Stimulated activated CD8-positive, alpha-beta memory T cell treated with anti-CD3 and anti-CD28 coated beads, Interleukin-2, amount 100 ng/mL, for 1 hour (primary cell): ENCODE data around the gene GALNT2.

ENCODE experiments used
- DNase-seq, 2 donors: peaks; one replicate each; pipeline ENCODE4 v3.0.0-alpha.2; 2020; ENCODE audit warnings: low read depth in 2 of 2

GALNT2 gene

DNA sequence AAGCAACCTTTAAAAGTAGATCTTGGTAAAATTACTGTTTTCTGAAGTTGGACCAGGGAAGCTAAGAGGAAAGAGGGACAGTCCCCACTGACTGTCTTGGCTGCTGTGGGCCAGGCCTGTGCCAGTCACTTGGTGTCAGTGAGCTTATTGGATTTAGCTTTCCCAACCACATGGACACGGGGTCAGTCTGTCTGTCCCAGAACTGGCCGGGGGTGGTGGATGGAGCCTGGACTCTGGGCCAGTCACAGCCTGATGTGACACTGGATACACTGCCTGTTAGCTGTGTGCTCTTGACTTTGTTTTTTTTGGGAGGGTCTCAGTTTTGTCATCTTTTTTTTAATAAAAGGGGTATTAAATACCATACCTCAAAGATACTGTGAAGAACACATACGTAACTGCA lies 96.7 kb downstream of the GALNT2 start:
- no peak for DNase-seq

DNA sequence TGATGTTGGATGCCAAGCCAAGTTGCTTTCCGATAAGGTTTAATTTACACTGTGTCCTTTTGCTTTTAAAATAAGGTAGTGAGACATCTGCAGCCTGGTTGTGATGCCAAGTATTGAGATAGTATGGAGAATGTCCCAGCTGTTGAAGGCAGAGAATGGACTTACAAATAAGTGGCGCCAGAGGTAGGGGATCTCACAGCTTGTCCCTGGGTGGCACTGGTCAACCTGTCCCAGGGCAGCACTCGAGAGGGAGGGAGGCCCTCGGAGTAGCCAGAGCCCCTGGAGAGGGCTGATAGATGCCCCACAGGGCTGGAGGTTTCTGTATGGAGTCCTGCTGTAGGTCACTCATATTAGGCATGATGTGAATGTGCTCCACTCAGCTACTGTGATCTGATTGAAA lies 98.5 kb downstream of the GALNT2 start:
- no peak for DNase-seq

DNA sequence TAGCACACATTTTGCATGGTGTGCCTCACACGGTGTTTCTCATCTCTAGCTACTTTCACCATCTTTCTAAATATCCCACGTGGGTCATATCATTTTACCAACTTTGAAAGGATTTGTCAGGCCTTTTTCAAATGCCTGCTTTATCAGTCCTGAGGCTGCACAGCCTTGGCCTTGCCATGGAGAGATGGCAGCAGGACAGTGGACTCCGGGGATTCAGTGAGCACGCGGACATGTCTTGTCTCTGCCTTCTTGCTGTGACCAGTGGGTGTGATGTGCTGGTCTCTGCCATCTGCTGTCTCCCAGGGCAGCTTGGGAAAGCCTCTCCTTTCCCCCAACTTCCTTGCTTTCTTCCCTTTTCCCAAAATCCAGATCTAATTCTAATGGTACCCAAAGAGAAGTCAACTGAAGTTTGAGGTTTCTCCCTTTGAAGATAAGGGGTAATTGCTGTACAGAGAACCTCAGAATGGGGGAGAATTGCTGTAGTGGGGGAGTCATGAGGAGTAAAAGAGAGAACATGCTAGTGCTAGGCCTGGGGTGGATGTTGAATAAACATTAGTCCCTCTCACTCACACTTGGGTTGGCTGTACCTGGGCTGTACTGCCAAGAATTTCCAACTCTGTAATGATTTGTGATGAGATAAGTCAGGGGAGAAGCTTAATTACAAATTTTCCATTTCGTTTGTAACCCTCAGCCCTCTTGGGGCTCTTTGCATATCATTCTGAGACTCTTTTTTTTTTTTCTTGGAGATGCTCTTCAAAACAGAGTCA lies 99.5 kb downstream of the GALNT2 start:
- DNase-seq = no peak

DNA sequence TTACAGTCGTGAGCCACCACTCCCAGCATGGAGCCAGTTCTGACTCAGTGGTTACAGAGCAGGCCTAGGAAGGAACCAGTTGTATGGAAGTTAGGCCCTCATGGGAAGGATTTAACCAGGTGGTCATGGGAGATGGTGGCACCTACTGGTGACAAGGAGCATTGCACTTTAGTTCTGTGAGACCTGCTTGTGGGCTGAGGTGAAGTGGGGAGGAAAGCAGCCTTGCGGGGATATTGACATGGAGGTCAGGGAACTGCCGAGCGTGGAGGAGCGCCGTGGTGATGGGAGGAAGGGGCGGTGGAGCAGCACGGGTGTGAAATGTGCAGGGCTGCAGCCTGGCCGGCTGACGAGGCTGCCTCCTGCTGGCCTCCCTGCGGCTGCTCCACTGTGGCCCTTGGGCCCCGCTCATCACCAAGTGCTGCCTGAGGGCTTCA lies 100.4 kb downstream of the GALNT2 start:
- DNase-seq = peak in 1 of 2 donors; percentile 7

DNA sequence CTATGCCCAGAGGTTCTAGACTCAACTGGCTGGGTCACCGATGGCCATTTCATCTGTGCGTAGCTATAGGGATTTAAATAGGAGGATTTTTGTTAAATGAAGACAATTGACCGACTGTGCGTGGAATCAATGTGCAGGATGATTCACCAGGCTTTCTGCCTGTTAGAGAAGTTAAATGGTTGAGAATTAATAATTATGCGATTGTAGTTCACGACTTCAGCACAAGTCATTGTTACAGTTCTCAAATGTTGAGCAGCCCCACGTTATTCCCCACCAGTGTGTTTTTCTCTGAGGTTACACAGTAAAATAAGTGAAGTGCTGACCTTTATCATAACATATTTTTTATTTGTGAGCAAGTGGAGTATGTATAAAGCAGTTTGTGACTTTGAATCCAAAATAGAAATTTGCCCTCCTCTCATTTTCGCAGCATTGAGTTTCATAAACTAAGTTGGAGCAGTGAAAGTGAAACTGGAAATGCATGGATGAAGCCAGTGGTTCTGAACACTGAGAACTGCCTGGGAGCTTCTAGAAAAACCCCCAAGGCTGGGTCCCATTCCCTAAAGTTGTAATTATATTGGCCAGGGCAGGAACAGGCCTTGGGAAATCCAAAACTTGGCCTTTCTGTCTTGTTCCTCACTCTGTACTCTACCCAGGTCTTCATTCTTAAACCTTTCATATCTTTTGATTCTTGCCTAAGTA lies 102.6 kb downstream of the GALNT2 start:
- no peak for DNase-seq

DNA sequence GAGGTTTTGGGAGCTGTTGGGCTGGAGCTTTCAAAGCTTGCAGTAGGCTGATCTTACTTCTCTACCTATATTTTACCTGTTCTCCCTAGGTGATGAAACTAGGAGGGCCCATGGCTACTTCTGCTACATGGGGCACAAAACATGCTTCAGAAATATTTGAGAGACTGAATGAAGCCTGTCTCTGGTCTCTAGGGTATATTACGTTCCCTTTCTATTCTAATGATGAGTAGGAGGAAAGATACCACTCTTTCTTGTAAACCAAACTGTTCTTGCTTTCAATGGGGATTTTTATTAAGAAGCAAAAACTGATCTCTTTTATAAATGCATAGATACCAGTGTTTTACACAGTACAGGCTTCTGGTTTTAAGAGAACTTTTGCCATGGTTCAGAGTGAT lies 103.1 kb downstream of the GALNT2 start:
- no peak for DNase-seq

DNA sequence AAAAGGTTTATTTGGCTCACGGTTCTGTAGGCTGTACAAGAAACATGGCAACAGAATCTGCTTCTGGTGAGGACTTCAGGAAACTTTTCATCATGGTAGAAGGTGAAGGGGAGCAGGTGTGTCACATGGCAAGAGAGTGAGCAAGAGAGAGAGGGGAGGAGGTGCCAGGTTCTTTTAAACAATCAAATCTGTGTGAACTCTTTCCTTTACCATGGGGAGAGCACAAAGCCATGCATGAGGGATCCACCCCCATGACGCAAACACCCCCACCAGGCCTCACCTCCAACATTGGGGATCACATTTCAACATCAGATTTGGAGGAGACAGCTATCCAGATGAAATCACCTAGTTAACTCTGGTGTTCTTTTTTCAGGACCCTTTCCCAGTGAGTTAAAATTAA lies 103.6 kb downstream of the GALNT2 start:
- no peak for DNase-seq

DNA sequence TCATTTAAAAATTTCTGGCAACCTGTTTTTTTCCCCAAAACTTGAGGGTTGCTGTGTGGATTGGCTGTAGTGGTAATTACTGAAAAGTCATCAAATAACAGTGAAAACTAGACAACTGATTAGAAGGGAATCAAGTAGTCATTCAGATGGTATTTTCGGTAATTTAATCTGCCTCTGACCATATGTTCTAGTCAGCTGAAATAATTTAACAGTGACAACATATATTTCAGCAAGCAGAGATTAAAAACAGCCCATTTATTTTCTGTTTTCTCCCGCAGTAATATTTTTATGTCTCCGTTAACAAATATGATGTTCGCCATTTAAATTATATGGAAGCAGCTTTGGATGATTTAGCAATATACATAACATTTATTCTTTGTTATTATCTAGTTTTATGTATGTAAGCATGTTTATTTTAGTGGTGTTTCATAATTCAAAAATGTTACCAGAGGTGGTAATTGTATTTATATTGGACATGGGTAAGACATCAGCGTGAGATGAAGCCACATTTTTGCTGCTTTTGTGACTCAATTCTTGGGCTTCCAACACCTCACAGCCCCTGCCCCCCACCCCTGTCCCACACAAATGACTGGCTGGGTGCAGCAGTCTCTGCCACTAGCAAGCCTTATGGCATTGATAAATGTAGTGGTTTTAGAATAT lies 104.4 kb downstream of the GALNT2 start:
- DNase-seq = no peak

DNA sequence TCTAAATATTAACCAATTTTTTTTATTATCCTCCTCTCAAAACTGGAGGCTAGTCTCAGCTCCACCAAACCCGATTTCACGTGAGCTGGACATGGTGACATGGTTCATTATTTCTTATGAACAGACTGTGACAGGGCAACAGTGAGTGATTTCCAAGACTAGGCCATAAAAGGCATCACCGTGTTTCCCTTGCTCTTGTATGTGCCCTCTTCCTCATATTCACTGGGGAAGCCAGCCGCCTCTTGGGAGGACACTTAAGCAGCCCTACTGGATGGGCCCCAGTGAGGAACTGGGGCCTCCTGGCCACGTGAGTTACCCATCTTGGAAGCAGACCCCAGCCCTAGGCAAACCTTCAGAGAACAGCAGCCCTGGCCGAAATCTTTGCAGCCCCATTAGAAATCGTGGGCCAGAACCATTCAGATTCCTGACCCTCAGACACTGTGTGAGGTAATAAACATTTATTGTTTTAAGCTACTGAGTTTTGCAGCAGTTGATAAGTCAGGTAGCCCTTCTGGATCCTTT lies 105.0 kb downstream of the GALNT2 start:
- DNase-seq = no peak

DNA sequence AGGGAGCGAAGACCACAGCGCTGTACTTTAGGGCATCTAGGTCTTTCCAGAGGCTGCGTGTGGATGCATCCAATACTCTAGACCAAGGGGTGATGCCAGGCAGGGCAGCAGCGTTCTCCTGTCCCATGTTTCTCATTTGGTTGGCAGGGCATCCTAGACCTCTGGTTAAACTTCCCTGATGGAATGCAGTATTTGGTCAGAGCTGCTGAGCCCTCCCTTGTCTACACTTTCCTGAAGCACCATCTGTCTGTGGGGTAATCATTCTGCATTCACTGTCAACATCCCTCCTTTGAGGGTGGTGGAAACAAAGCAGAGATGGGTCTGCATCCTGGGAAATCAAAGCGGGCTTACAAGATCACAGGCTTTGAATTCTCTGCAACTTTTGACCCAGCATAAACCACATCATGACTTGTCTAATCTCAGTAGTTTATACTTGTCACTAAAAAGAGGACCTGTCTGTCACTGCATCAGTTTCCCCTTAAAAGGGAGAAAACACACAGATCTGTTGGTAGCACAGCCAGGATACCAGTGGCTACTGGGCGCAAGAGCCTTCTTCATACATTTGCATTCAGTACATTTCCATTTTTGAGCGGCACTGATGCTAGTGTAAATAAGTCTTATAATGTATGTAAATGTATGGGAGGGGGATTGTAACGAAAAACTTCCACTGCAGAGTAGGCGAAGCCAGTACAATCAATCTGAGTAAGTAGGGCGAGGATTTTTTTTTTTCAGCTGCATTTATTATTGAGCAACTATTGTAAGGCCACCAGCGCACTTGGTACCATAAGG lies 106.3 kb downstream of the GALNT2 start:
- no peak for DNase-seq

DNA sequence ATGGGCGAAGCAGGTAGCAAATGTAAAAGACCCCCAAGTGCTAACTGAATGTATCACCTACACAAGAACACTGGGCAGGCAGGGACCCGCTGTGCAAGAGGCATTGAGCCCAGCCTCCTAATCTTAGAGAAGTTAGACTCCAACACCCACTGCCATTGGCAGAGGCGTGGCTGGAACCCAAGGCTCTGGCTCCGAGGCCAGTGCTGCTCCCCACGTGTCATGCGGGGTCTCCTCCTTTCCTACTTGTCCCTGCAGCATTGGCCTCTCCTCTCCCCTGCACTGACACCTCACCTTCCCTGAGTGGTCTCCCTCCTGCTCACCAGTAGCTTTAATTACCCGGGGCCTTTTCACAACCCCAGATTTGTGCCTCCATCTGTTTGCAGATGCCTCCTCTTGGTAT lies 107.0 kb downstream of the GALNT2 start:
- no peak for DNase-seq

DNA sequence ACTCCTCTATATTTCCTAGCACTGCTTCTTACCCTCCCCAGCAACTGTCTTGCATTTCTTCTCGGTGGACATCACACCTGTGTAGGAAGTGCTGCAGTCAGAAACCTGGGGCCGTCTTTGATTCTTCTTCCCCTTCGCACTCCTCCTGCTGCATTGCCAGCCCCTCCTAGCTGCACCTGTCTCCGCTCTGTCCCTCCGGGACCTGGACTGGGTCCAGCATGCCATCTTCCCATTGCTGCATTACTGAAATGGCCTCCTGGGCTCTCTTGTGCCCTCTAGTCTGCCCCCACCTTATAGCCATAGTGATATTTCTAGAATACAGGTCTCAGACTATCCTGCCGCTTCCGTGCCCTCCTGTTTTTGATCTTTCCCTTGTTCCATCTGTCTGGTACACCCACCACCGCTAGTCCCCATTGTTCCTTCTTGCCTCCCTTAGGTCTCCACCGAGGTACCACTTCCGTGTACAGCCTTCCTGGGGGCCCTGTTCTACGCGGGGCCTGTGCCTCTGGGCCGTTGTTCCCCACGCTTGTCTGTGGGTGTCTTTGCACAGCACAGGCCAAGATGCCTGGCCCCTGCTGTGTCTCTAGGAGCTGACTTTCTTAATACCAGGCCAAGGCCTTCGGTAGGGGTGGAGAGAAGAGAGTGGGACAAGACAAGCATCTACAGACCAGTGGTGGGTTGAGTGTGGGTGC lies 107.6 kb downstream of the GALNT2 start:
- no peak for DNase-seq

DNA sequence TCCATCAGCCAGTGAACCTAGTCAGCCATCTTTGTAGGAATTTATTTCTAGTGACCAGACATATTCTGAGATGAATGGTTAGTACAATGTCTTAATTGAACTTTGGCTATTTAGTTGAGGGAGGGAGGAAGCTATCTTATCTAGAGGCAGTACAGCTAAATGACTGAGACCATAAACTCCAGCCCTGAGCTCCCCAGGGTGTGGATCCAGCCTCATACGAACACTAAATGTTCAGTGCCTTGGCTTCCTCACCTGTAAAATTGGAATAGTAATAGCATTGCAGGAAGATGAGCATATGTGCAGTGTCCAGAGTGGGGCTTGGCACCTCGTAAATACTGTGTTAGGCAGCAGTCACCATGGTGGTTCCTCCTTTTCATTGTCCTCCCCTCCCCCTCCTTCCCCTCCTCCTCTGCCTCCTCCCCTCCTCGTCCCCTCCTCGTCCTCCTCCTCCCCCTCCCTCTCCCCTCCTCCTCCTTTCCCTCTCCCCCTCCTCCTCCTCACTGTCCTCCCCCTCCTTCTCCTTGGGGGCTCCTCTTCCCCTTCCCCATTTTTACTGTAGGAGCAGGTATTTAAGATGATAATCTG lies 108.2 kb downstream of the GALNT2 start:
- DNase-seq = no peak

DNA sequence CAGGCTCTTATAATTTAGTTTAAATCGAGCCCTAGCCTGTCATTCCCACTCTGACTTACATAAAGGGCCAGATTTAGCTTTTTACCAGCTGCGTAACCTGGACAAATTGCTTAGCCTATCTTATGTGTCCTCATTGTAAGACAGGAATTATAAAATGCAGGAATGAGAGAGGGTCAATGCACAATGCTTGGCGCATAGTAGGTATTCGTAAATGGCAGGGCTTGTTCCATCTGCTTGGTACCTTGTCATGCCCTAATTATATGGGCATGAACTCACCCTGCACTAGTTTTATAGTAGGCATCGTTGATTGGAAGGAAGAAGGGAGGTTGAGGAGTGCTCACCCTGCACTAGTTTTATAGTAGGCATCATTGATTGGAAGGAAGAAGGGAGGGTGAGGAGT lies 108.8 kb downstream of the GALNT2 start:
- no peak for DNase-seq

DNA sequence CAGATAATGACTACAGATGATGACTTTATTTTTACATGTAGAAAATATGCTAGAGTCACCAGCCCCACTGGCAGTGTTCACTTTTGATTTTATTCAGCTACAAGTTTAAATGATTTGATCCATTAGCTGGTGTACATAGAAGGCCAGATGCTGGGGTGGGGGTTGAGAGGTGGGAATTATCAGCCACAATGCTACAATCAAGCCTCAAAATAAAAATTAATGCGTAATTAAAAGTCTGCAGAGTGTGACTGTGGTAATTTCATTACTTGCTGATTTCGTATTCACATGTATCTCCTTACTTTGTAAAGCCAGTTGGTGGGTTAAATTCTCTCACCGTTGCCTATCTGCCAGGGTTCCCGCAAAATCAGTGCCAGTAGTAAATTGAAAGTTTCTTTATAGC lies 109.3 kb downstream of the GALNT2 start:
- no peak for DNase-seq

DNA sequence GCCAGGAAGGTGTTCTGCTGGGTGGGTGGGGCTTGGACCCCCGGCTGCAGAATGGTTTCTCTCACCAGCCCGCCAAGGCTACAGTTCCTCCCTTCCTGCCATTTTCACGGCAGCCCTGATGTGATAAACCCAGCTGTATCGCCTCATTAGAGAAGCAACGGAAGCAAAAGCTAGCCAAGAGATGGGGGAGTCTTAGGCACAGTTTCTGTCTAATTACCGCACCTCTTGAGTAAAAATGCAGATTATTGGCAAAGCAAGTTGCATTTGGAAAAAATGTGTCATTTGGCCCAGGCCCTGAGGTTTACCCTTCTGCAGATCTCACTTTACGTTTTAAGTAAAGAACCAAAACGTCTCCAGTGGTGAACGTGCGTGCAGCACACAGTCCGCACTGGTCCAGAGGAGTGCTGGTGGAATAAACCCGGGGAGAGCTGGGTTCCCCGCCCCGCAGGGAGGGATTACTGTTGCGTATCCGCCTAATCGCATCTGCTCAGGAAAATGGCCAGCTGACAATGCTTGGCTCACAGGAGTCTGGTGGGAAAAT lies 109.9 kb downstream of the GALNT2 start:
- DNase-seq = no peak

DNA sequence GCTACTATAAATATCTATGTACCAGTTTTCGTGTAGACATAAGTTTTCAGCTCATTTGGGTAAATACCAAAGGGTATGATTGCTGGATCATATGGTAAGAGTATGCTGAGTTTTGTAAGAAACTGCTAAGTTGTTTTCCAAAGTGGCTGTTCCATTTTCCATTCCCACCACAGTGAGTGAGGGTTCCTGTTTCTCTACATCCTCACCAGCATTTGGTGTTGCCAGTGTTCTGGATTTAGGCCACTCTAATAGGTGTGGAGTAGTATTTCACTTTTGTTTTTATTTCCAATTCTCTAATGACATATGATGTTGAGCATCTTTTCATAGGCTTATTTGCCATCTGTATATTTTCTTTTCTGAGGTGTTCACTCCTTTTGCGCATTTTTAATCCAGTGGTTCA lies 112.2 kb downstream of the GALNT2 start:
- no peak for DNase-seq

DNA sequence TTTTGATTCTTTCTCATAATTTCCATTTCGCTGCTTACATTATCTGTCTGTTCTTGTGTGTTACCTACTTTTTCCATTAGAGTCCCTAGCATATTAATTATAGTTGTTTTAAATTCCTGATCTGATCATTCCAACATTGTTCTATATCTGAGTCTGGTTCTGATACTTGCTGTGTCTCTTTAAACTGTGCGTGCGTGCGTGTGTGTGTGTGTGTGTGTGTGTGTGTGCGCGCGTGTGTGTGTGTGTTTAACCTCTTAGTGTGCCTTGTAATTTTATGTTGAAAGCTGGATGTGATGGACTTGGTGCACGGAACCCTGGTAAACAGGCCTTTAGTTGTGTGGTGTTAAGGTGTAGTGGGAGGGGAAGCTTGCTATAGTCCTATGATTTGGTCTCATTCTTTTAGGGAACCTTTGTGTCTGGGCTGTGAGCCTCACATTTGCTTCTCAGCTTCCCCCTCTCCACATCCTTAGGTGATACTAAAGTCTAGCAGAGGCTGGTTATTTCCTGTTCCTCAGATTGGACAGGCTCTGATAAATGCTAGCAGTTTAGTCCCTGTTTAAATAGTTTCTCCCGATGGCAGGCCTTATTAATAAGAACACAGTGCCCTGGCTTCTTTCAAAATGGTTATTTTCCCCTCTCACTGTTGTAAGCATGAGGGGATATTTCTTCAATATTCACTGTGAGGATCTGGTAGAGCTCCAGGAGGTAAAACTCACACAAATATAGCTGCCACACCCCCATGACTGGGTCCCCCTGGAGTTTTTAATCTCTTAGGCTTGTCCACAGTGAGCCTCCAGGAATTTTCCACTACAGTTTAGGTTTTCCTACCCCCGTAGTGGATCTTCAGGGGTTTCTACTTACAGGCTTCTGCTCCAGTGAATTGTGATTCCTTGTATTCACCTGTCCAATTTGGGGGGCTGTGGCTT lies 118.3 kb downstream of the GALNT2 start:
- DNase-seq = no peak

DNA sequence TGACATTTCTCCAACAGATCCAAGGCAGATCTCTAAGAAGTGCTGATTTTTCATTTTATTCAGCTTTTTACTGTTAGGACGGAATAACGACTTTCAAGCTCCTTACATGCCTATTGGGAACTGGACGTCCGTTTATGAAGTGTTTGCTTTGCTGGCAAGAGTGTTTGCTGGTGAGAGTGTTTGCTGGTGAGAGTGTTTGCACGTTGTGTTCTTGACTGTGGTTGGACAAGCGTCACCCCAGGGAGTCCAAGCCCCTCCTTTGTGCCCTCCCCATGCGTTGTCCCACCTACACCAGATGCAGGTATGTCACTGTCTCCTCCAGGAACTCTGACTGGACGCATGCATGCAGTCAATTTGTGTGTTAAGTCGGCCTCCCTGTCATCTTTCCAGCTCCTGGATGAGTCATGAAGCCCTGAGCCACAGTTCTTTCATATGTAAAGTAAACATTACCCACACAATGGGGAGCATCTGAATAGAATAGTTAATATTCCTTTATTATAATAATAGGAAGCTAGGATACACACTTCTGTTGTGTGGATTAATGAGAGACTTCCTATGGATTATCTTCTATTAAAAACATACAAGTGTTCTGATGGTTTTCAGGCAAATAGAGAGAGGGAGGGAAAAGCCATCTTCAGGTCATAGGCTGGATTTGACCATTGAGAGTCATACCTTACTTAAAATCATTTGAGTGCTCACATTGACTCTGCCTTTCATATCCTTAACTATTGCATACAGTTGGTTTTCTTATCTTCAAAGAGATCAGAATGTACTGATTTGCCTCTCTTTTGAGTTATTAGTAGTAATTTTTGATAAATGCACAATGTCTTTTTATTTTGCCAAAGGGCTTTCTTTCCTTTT lies 119.2 kb downstream of the GALNT2 start:
- no peak for DNase-seq
